Breast epithelium (tissue), 3 donors: ENCODE results near the gene ADGRF3.

Experiments used
- POLR2A ChIP-seq: fragments of 450-650 bp; IDR thresholded peaks from one replicate; pipeline ENCODE4 v1.6.1; 2016; ENCODE audit warnings: antibody characterized with exemption, mild to moderate bottlenecking, moderate library complexity
- POLR2AphosphoS5 ChIP-seq, 3 donors: sonication (generic); formaldehyde crosslinking; IDR thresholded peaks; one replicate each; pipeline ENCODE4 v1.6.1; 2017; ENCODE audit warnings: antibody characterized with exemption in 3 of 3
- TF ChIP-seq, protein P1 (sequence below), 3 donors: fragments of 450-650 bp; IDR thresholded peaks; one replicate each; pipeline ENCODE4 v1.5.1; 2016 to 2017; ENCODE audit warnings: antibody characterized with exemption in 3 of 3, mild to moderate bottlenecking in 3 of 3, moderate library complexity in 3 of 3

DNA sequence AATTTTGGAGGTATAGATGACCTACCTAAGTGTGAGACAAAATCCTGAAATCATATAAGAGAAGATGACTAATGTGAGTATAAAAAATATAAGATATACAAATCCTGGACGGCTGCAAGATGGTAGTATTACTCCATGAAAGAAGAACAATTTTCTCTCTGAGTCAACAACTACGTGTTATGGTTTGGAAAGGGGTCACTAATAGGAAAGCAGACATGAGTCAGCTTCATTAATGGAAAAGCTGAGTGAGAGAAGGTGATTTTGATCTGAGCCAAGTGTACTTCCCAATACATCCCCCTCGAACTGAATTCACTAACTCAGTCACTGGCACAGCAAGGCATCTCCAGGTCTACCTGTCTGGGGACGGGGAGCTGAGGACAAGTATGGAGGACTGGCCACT, 20.7 kb downstream of the ADGRF3 start:
- TF ChIP-seq, protein P1, sequence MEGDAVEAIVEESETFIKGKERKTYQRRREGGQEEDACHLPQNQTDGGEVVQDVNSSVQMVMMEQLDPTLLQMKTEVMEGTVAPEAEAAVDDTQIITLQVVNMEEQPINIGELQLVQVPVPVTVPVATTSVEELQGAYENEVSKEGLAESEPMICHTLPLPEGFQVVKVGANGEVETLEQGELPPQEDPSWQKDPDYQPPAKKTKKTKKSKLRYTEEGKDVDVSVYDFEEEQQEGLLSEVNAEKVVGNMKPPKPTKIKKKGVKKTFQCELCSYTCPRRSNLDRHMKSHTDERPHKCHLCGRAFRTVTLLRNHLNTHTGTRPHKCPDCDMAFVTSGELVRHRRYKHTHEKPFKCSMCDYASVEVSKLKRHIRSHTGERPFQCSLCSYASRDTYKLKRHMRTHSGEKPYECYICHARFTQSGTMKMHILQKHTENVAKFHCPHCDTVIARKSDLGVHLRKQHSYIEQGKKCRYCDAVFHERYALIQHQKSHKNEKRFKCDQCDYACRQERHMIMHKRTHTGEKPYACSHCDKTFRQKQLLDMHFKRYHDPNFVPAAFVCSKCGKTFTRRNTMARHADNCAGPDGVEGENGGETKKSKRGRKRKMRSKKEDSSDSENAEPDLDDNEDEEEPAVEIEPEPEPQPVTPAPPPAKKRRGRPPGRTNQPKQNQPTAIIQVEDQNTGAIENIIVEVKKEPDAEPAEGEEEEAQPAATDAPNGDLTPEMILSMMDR (IDR thresholded peaks at IDR 0.05), result no peak
- no peak for TF ChIP-seq POLR2AphosphoS5 (IDR thresholded peaks at IDR 0.05)
- TF ChIP-seq POLR2A, result no peak
